GM10266 (cell line): ENCODE measurements around the gene APH1B.

Source experiments
- DNase-seq: peaks from one replicate; pipeline ENCODE4 v3.0.0; 2012; ENCODE audit errors: extremely low spot score
- TF ChIP-seq, protein P1 (sequence below): IDR thresholded peaks from 2 replicates; pipeline ENCODE4 v1.5.1; 2012; ENCODE audit warnings: mild to moderate bottlenecking, low read depth; ENCODE audit not compliant: control insufficient read depth, insufficient read depth; ENCODE audit errors: missing control alignments

The APH1B gene

DNA sequence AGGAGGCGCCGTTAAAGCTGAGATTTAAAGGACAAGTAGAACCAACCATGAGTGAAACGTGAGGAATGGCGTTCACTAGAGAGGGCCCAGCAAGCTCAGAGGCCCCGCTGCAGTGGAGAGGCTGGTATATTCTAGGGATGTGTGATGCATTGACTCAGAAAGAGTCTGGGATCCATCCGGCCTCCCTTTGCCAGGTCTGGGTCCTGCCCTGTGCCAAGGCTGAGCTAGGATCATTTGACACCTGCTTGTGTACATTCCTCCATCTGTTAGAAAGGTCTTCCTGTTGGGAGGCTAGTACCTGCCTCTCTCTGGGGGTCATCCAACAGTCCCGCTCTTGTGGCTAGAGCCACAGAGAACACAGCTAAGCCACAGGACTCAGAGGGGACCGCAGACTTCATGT is 75.9 kb downstream of the APH1B start:
- TF ChIP-seq, protein P1, sequence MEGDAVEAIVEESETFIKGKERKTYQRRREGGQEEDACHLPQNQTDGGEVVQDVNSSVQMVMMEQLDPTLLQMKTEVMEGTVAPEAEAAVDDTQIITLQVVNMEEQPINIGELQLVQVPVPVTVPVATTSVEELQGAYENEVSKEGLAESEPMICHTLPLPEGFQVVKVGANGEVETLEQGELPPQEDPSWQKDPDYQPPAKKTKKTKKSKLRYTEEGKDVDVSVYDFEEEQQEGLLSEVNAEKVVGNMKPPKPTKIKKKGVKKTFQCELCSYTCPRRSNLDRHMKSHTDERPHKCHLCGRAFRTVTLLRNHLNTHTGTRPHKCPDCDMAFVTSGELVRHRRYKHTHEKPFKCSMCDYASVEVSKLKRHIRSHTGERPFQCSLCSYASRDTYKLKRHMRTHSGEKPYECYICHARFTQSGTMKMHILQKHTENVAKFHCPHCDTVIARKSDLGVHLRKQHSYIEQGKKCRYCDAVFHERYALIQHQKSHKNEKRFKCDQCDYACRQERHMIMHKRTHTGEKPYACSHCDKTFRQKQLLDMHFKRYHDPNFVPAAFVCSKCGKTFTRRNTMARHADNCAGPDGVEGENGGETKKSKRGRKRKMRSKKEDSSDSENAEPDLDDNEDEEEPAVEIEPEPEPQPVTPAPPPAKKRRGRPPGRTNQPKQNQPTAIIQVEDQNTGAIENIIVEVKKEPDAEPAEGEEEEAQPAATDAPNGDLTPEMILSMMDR: no peak
- no peak for DNase-seq

DNA sequence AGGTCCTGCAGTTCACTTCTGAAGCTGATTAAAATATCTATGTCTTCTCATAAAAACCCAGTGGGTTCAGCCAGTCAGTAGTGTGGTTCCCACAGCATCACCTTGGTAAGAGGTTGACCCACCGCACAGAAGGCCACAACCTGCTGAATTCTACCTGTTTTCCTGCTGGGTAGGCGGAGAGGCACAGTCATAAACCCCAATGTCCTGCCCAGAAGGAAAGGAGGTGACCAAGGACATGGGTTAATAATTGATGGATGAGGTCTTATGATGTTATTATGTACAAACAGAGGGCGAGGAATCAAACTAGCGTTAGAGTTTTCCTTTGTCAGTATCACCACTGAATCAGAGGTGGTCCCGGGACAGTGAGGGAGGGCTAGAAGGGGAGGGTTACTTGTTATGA is 76.5 kb downstream of the APH1B start:
- TF ChIP-seq, protein P1: no peak
- no peak for DNase-seq

DNA sequence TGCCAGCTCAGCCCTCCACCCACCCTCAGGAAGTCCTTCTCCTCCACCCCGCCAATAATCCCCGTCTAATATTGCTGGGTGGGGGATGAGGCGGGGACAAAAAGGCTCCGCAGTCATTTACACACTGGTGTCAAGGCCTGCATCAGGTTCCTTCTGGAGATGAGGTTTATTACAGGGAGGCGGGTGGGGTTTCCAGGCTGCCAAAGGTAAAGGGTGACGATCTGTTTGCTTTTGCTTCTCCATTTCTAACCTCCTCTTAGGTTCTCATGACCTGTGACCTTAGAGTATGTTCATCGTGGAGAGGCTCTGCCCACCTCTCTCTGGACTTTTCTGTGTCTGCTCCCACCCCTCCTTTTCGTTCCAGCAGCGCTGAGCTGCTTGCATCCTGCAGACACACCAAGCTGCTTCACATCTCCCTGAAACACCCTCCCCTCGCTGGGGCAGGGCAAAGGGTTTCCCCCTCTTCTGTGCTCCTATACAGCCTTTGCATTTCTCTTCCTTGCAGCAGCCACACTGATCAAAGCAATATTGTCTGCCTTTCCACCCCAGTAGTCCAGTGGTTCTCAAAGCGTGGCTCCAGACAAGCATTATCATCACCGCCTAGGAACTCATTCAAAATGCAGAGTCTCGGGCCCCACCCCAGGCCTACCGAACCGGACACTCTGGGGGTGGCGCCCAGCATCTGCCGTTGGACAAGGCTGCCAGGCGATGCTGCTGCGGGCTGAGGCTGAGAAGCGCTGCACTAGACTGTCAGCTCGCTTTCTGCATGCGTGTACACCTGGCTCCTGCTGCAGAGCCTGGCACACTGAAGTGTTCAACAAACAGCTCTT is 77.6 kb downstream of the APH1B start:
- TF ChIP-seq, protein P1: no peak
- DNase-seq: no peak

DNA sequence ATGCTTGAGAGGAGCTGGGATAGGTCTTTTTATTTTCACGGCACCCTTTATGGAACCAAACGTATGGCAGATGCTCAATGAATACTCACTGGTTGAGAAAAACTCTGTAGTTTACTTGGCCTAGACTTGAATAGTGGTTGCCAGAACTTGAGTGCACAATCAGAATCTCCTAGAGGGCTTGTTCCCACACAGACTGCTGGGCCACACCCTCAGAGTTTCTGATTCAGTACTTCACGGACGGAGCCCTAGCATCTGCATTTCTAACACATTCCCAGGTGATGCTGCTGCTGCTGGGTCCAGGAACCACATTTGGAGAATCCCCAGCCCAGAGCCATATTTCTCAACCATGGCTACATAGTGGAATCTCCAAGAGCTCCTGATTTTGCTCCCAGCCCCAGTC is 79.7 kb downstream of the APH1B start:
- TF ChIP-seq, protein P1: no peak
- no peak for DNase-seq

DNA sequence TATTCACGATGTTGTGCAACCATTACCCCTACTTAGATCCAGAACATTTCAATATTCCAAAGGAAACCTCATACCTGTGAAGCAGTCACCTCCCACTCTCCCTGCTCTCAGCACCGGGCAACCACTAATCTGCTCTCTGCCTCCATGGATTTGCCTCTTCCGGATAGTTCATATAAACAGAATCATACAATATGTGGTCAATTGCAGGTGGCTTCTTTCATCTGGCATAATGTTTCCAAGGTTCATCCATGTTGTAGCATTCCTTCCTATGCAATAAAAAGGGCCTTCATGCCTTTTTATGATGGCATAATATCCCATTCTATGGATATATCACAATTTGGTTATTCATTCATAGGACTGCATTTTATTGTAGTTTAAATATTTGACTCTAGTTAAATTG is 80.3 kb downstream of the APH1B start:
- TF ChIP-seq, protein P1: no peak
- DNase-seq: no peak

DNA sequence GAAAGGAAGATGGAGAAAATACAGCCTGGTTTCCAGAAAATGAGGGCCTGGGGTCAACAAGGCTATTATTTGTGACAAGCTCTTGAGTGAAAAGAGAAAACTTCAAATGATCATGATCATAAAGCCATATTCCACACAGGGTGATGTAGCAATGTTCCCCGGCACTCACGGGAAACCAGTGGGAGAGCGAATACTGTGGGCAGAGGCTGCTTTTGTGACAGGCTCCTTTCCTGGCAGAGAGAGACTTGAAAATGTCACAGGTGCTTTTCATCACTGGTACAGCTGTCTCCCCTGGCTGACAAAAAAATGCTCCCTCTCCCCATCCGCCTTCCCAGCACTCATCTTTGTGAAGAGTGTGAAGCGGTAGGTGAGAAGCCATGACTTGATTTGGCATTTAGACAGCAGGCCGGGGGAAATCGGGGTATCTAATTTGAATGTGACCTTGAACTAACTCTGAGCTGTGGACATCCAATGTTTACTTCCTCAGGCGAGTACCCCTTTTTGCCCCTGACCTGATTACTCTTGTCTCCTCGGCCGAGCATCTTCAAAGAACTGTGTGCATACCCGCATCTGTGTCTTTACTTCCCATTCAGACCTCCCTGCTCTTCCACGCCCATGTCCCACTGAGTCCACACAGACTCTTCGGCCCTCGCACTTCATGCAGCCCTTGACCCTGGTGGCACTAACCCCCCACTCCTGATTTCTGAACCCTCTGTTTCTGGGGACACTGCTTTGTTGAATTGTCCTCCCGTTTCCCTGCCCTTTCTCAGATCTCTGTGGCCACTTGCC is 81.0 kb downstream of the APH1B start:
- TF ChIP-seq, protein P1: no peak
- no peak for DNase-seq
